IMR-90 (cell line): Measurements from ENCODE around the gene PRR19. TPM values are rescaled to one million over a fixed set of nuclear protein-coding genes. Genes with fewer than 3 reads are reported as not detected.

Experiments used
- ATAC-seq: fragments of 200-7000 bp; cut with Tn5 transposase; 2 replicates; pipeline ENCODE4 v1.9.1; 2020; ENCODE audit warnings: low read depth, mild to moderate bottlenecking, moderate library complexity
- BruUV-seq: library from RNA; stranded (reverse); fragments of 400-500 nt; replicated peaks from 2 replicates; lab custom pipeline; 2021; lab: Mats Ljungman, UMichigan
- CTCF ChIA-PET: fragments of 300-600 bp; formaldehyde crosslinking; extraction: SDS; loops from one replicate; lab custom pipeline; 2021; ENCODE audit warnings: antibody characterized with exemption; lab: Yijun Ruan, JAX
- POLR2A ChIA-PET: fragments of 300-600 bp; sonication (Branson Sonifier 250); formaldehyde crosslinking; loops from one replicate; lab custom pipeline; 2022; ENCODE audit warnings: antibody characterized with exemption; ENCODE audit not compliant: unreplicated experiment; lab: Charles Lee
- DNase-seq: peaks from one replicate; pipeline ENCODE4 v3.0.0; 2013
- H2AFZ ChIP-seq: replicated peaks from 2 replicates; pipeline ENCODE3; 2013; ENCODE audit warnings: low read length, mild to moderate bottlenecking; ENCODE audit not compliant: poor library complexity
- H2AK5ac ChIP-seq: 2 replicates; pipeline ENCODE4 v1.6.1; 2013; ENCODE audit warnings: low read depth, low read length, inconsistent platforms
- H2AK9ac ChIP-seq: replicated peaks from 2 replicates; pipeline ENCODE3; 2013; ENCODE audit warnings: mild to moderate bottlenecking, low read depth, low read length, moderate library complexity; ENCODE audit not compliant: poor library complexity
- H2BK120ac ChIP-seq: 2 replicates; pipeline ENCODE4 v1.6.1; 2013; ENCODE audit warnings: low read depth, low read length, inconsistent platforms
- H2BK15ac ChIP-seq: 3 replicates; pipeline ENCODE4 v1.6.1; 2013; ENCODE audit warnings: low read depth, low read length, inconsistent platforms
- H2BK20ac ChIP-seq: 2 replicates; pipeline ENCODE4 v1.6.1; 2013; ENCODE audit warnings: low read depth, mild to moderate bottlenecking, inconsistent platforms, low read length, moderate library complexity
- H2BK5ac ChIP-seq: 2 replicates; pipeline ENCODE4 v1.6.1; 2013; ENCODE audit warnings: mild to moderate bottlenecking, low read depth, low read length, inconsistent platforms; ENCODE audit not compliant: poor library complexity, severe bottlenecking
- H3K14ac ChIP-seq: replicated peaks from 2 replicates; pipeline ENCODE4 v1.6.1; 2013; ENCODE audit warnings: low read depth, low read length, inconsistent platforms
- H3K18ac ChIP-seq: 2 replicates; pipeline ENCODE4 v1.6.1; 2013; ENCODE audit warnings: low read depth, low read length, control low read depth
- H3K23ac ChIP-seq: 2 replicates; pipeline ENCODE4 v1.6.1; 2013; ENCODE audit warnings: low read depth, low read length, inconsistent platforms
- H3K27ac ChIP-seq: 2 replicates; pipeline ENCODE4 v1.5.1; 2013; ENCODE audit warnings: mild to moderate bottlenecking, control low read depth, low read length; ENCODE audit not compliant: insufficient read depth
- H3K27me3 ChIP-seq: 2 replicates; pipeline ENCODE4 v1.6.1; 2013; ENCODE audit warnings: low read length; ENCODE audit not compliant: control insufficient read depth, insufficient read depth
- H3K36me3 ChIP-seq: 2 replicates; pipeline ENCODE4 v1.6.1; 2013; ENCODE audit warnings: low read length, mixed read lengths; ENCODE audit not compliant: control insufficient read depth, insufficient read depth
- H3K4ac ChIP-seq: 2 replicates; pipeline ENCODE4 v1.6.1; 2013; ENCODE audit warnings: low read depth, low read length, inconsistent platforms
- H3K4me1 ChIP-seq: 2 replicates; pipeline ENCODE4 v1.6.1; 2013; ENCODE audit warnings: low read length, mixed read lengths; ENCODE audit not compliant: control insufficient read depth, insufficient read depth
- H3K4me2 ChIP-seq: 2 replicates; pipeline ENCODE4 v1.6.1; 2013; ENCODE audit warnings: low read depth, mild to moderate bottlenecking, control low read depth, low read length, moderate library complexity
- H3K4me3 ChIP-seq: 2 replicates; pipeline ENCODE4 v1.5.1; 2013; ENCODE audit warnings: low read depth, mild to moderate bottlenecking, control low read depth, low read length, moderate library complexity; ENCODE audit not compliant: insufficient read depth
- H3K56ac ChIP-seq: 2 replicates; pipeline ENCODE4 v1.6.1; 2013; ENCODE audit warnings: low read length, inconsistent platforms; ENCODE audit not compliant: insufficient read depth; ENCODE audit errors: extremely low read depth
- H3K79me1 ChIP-seq, 2 experiments: 2 replicates each; pipeline ENCODE4 v1.6.1; 2013; ENCODE audit warnings: low read length in 2 of 2, inconsistent platforms in 1 of 2, low read depth in 1 of 2
- H3K9ac ChIP-seq: 2 replicates; pipeline ENCODE4 v1.6.1; 2013; ENCODE audit warnings: low read depth, low read length, control low read depth
- H3K9me1 ChIP-seq: 2 replicates; pipeline ENCODE4 v1.6.1; 2013; ENCODE audit warnings: low read length, inconsistent platforms; ENCODE audit not compliant: insufficient read depth
- H3K9me3 ChIP-seq: 2 replicates; pipeline ENCODE4 v1.6.1; 2013; ENCODE audit warnings: low read length; ENCODE audit not compliant: control insufficient read depth, insufficient read depth
- H4K20me1 ChIP-seq: 2 replicates; pipeline ENCODE4 v1.6.1; 2013; ENCODE audit warnings: low read length, inconsistent platforms; ENCODE audit not compliant: insufficient read depth
- H4K5ac ChIP-seq: 2 replicates; pipeline ENCODE4 v1.6.1; 2013; ENCODE audit warnings: mild to moderate bottlenecking, low read depth, low read length, control low read depth
- H4K8ac ChIP-seq, 2 experiments: 2 replicates each; pipeline ENCODE4 v1.6.1; 2013; ENCODE audit warnings: low read depth in 2 of 2, low read length in 2 of 2, control low read depth in 1 of 2, inconsistent platforms in 1 of 2
- H4K91ac ChIP-seq: 2 replicates; pipeline ENCODE4 v1.6.1; 2013; ENCODE audit warnings: low read depth, low read length, inconsistent platforms; ENCODE audit not compliant: insufficient read depth
- CEBPB ChIP-seq: IDR thresholded peaks from 2 replicates; pipeline ENCODE4 v1.6.1; 2012; ENCODE audit warnings: low read depth, low read length, improper control_type of control experiment
- POLR2A ChIP-seq: IDR thresholded peaks from 2 replicates; pipeline ENCODE4 v1.6.1; 2012; ENCODE audit warnings: mild to moderate bottlenecking, low read depth, low read length
- RAD21 ChIP-seq: IDR thresholded peaks from 2 replicates; pipeline ENCODE4 v1.6.1; 2012; ENCODE audit warnings: low read length, improper control_type of control experiment
- RFX5 ChIP-seq: IDR thresholded peaks from 2 replicates; pipeline ENCODE4 v1.8.0; 2012; ENCODE audit warnings: low read depth, mild to moderate bottlenecking, low read length, moderate library complexity
- SMC3 ChIP-seq: fragments of 150-350 bp; IDR thresholded peaks from 2 replicates; pipeline ENCODE4 v1.6.1; 2016; ENCODE audit warnings: low read depth, mild to moderate bottlenecking, antibody characterized with exemption, low read length, moderate library complexity
- WGBS, 2 experiments: methylation state at CpG; one replicate each; pipeline versions ENCODE4 v1.1.5 to v1.1.7; 2013; ENCODE audit warnings: missing lambda C conversion rate in 2 of 2; ENCODE audit not compliant: insufficient read length in 1 of 2; ENCODE audit errors: extremely low coverage in 2 of 2; 5-methylcytosine and 5-hydroxymethylcytosine counted together
- dilution Hi-C: fragments of 300-500 bp; cut with HindIII; formaldehyde crosslinking; loops from one replicate; pipeline ENCODE4 v1.14.3; 2018; ENCODE audit warnings: low sequenced_read_pairs; ENCODE audit not compliant: unreplicated experiment
- in situ Hi-C: fragments of 300-500 bp; cut with MboI; formaldehyde crosslinking; loops from 3 replicates; pipeline ENCODE4 v1.14.3; 2019; ENCODE audit warnings: low sequenced_read_pairs, inconsistent platforms, mixed read lengths
- intact Hi-C: fragments of 100-400 bp; cut with micrococcal nuclease; formaldehyde crosslinking; loops from 2 replicates; pipeline ENCODE4 v1.10.0; 2022
- polyA plus RNA-seq, 3 experiments: library from polyadenylated mRNA; depleted of rRNA; stranded (reverse); fragments of >200 nt; gene quantifications; 2 replicates each; pipeline ENCODE4 v1.2.3, GENCODE V29; 2012; ENCODE audit warnings: low replicate concordance in 1 of 3
- total RNA-seq: library from RNA; depleted of rRNA; stranded (reverse); fragments of >200 nt; gene quantifications from 2 replicates; pipeline ENCODE4 v1.2.3, GENCODE V29; 2012

The PRR19 gene
- total and polyA plus RNA-seq, 2 of the 4 experiments (the other 2 are of a cell fraction) = 0.36 to 1.6 TPM

GRCh38 chr19:42324655-42325307, 22.8 kb downstream of the PRR19 start:
- dilution Hi-C loops = no loop called here
- Histone ChIP-seq H2AK5ac (no peak overlapping the region), H4K5ac (no peak overlapping the region), H3K23ac (no peak overlapping the region), H2AFZ (peak overlapping the region; percentile 87), H3K4me2 (0 out of 2 replicates have a peak overlapping the region, but pooled peaks have one; percentile 13), H3K56ac (no peak overlapping the region), H3K14ac (no peak overlapping the region), H3K4ac (no peak overlapping the region), H3K4me1 (peaks cover 2% of the 10 kb centered on the region), H2BK5ac (no peak overlapping the region), H3K4me3 (no peak overlapping the region), H3K9me3 (no peaks in the 10 kb centered on the region), H3K9me1 (peaks cover 2% of the 10 kb centered on the region; the same call in 1 of the 2 replicates), H4K20me1 (peaks cover 2% of the 10 kb centered on the region; the same call in 1 of the 2 replicates), H4K91ac (no peak overlapping the region), H2BK120ac (no peak overlapping the region), H2BK15ac (no peak overlapping the region), H3K36me3 (no peaks in the 10 kb centered on the region), H3K27me3 (peaks cover 30% of the 10 kb centered on the region), H2AK9ac (peak overlapping the region; percentile 45), H4K8ac (peak overlapping the region in 1 of 2 experiments; percentile 46; a peak in 1 of 4 replicates), H3K79me1 (peaks cover 16 to 42% of the 10 kb centered on the region in 2 experiments), H2BK20ac (no peak overlapping the region), H3K9ac (no peak overlapping the region; the same call in 1 of the 2 replicates), H3K18ac (no peak overlapping the region), H3K27ac (no peak overlapping the region)
- WGBS, 2 experiments = 2% methylated on average over 13 of the region's 38 CpGs; no CpG with 5 or more reads in 1 of the 2 experiments
- BruUV-seq = no TSS peak
- intact Hi-C loops = loop anchor here (1.0 kb wide), 2 partner anchors 78 to 216 kb away; no protein-coding TSS in a partner anchor
- no peak for ATAC-seq
- TF ChIP-seq RAD21 (peak; percentile 78; the same call in 1 of the 2 replicates), CEBPB (no peak), POLR2A (no peak), RFX5 (no peak), SMC3 (no peak)
- in situ Hi-C loops = loop anchor here (10.0 kb wide), 1 partner anchor 190 kb away; the partner anchor contains the start of gene POU2F2
- POLR2A ChIA-PET = no interaction called here
- CTCF ChIA-PET = no interaction called here
- DNase-seq = no peak
